HepG2 (cell line): ENCODE measurements around the gene CUL4A. TPM values are rescaled to one million over a fixed set of nuclear protein-coding genes. Genes with fewer than 3 reads are reported as not detected.

Experiments
- ATF7-NPFF ChIP-seq: sonication (generic); formaldehyde crosslinking; IDR thresholded peaks from 2 replicates; pipeline ENCODE4 v1.8.1; 2023; ENCODE audit warnings: mild to moderate bottlenecking, low read depth, missing genetic modification reagents, moderate library complexity
- BCL3 ChIP-seq: sonication (generic); formaldehyde crosslinking; IDR thresholded peaks from 2 replicates; pipeline ENCODE4 v1.5.1; 2020; ENCODE audit warnings: mild to moderate bottlenecking, missing genetic modification reagents, moderate library complexity
- DMAP1 ChIP-seq: IDR thresholded peaks from 2 replicates; pipeline ENCODE4 v1.6.1; 2016
- FOSL1 ChIP-seq: sonication (generic); formaldehyde crosslinking; IDR thresholded peaks from 2 replicates; pipeline ENCODE4 v1.9.0; 2021; ENCODE audit warnings: missing genetic modification reagents, borderline replicate concordance
- FOXA1 ChIP-seq, 2 experiments: fragments of 450-650 bp in 1 of 2; sonication (generic) in 1 of 2; formaldehyde crosslinking in 1 of 2; IDR thresholded peaks; 2 replicates each; pipeline versions ENCODE4 v1.4.0 to v1.6.1; 2016 to 2020; ENCODE audit warnings: missing genetic modification reagents in 1 of 2
- HNRNPLL ChIP-seq: fragments of 200-400 bp; formaldehyde crosslinking; IDR thresholded peaks from 2 replicates; pipeline ENCODE4 v1.6.1; 2017; ENCODE audit warnings: mild to moderate bottlenecking, low read depth, low read length; ENCODE audit not compliant: poor library complexity, severe bottlenecking
- KDM3A ChIP-seq: IDR thresholded peaks from 2 replicates; pipeline ENCODE4 v1.6.1; 2018; ENCODE audit warnings: low read depth, missing compliant biosample characterization
- KDM5A ChIP-seq: fragments of 200-600 bp; sonication (generic); IDR thresholded peaks from 2 replicates; pipeline ENCODE4 v1.7.0; 2018; ENCODE audit warnings: antibody characterized with exemption, mild to moderate bottlenecking, low read length, borderline replicate concordance
- MIER3 ChIP-seq: IDR thresholded peaks from 2 replicates; pipeline ENCODE4 v1.6.1; 2016; ENCODE audit warnings: missing compliant biosample characterization, borderline replicate concordance
- MIXL1 ChIP-seq: IDR thresholded peaks from 2 replicates; pipeline ENCODE4 v1.6.1; 2016
- MLLT10 ChIP-seq: sonication (generic); formaldehyde crosslinking; IDR thresholded peaks from 2 replicates; pipeline ENCODE4 v1.4.0; 2020; ENCODE audit warnings: missing genetic modification reagents
- MZF1 ChIP-seq: sonication (generic); formaldehyde crosslinking; IDR thresholded peaks from 2 replicates; pipeline ENCODE4 v1.8.1; 2023; ENCODE audit warnings: mild to moderate bottlenecking, missing genetic modification reagents, borderline replicate concordance
- NFATC3 ChIP-seq: sonication (generic); formaldehyde crosslinking; IDR thresholded peaks from 2 replicates; pipeline ENCODE4 v1.5.1; 2020; ENCODE audit warnings: mild to moderate bottlenecking, missing genetic modification reagents
- PCBP2 ChIP-seq: fragments of 200-400 bp; formaldehyde crosslinking; optimal IDR thresholded peaks from 2 replicates; pipeline ENCODE3; 2018; ENCODE audit warnings: low read length, low read depth; ENCODE audit not compliant: poor library complexity, severe bottlenecking
- PITX1 ChIP-seq: sonication (generic); formaldehyde crosslinking; IDR thresholded peaks from 2 replicates; pipeline ENCODE4 v1.5.1; 2020; ENCODE audit warnings: mild to moderate bottlenecking, missing genetic modification reagents
- PRMT3 ChIP-seq: sonication (generic); formaldehyde crosslinking; IDR thresholded peaks from 2 replicates; pipeline ENCODE4 v1.8.1; 2022; ENCODE audit warnings: low read depth, mild to moderate bottlenecking, moderate library complexity, missing genetic modification reagents, borderline replicate concordance
- SP5 ChIP-seq: IDR thresholded peaks from 2 replicates; pipeline ENCODE4 v1.6.1; 2016; ENCODE audit warnings: low read depth, borderline replicate concordance
- SRSF9 ChIP-seq: fragments of 200-400 bp; formaldehyde crosslinking; IDR thresholded peaks from 2 replicates; pipeline ENCODE4 v1.6.1; 2018; ENCODE audit warnings: borderline replicate concordance, mild to moderate bottlenecking, low read depth, low read length; ENCODE audit not compliant: insufficient read depth, poor library complexity, severe bottlenecking
- TOE1 ChIP-seq: sonication (generic); formaldehyde crosslinking; IDR thresholded peaks from 2 replicates; pipeline ENCODE4 v1.4.0; 2020; ENCODE audit warnings: mild to moderate bottlenecking, missing genetic modification reagents
- ZBTB14 ChIP-seq: sonication (generic); formaldehyde crosslinking; IDR thresholded peaks from 2 replicates; pipeline ENCODE4 v1.4.0; 2020; ENCODE audit warnings: missing genetic modification reagents
- ZNF232 ChIP-seq: sonication (generic); formaldehyde crosslinking; IDR thresholded peaks from 2 replicates; pipeline ENCODE4 v1.4.0; 2020; ENCODE audit warnings: missing genetic modification reagents, borderline replicate concordance
- ZNF274 ChIP-seq: sonication (generic); formaldehyde crosslinking; IDR thresholded peaks from 2 replicates; pipeline ENCODE4 v1.5.1; 2020; ENCODE audit warnings: mild to moderate bottlenecking, missing genetic modification reagents
- ZNF337 ChIP-seq: sonication (generic); formaldehyde crosslinking; IDR thresholded peaks from 2 replicates; pipeline ENCODE4 v1.5.1; 2020; ENCODE audit warnings: missing genetic modification reagents, low read depth, mild to moderate bottlenecking, borderline replicate concordance
- ZNF33A ChIP-seq: sonication (generic); formaldehyde crosslinking; IDR thresholded peaks from 2 replicates; pipeline ENCODE4 v1.5.1; 2020; ENCODE audit warnings: missing genetic modification reagents, mild to moderate bottlenecking, moderate library complexity, borderline replicate concordance
- ZNF33B ChIP-seq: sonication (generic); formaldehyde crosslinking; IDR thresholded peaks from 2 replicates; pipeline ENCODE4 v1.5.1; 2020; ENCODE audit warnings: mild to moderate bottlenecking, missing genetic modification reagents
- ZNF441 ChIP-seq: sonication (generic); formaldehyde crosslinking; IDR thresholded peaks from 2 replicates; pipeline ENCODE4 v1.7.0; 2021; ENCODE audit warnings: missing genetic modification reagents, borderline replicate concordance
- ZNF501 ChIP-seq: sonication (generic); formaldehyde crosslinking; IDR thresholded peaks from 2 replicates; pipeline ENCODE4 v1.5.1; 2020; ENCODE audit warnings: mild to moderate bottlenecking, moderate library complexity, missing genetic modification reagents
- ZNF567 ChIP-seq: sonication (generic); formaldehyde crosslinking; IDR thresholded peaks from 2 replicates; pipeline ENCODE4 v1.8.1; 2023; ENCODE audit warnings: mild to moderate bottlenecking, missing genetic modification reagents, borderline replicate concordance
- ZNF580 ChIP-seq: IDR thresholded peaks from 2 replicates; pipeline ENCODE4 v1.6.1; 2016; ENCODE audit warnings: low read depth, borderline replicate concordance
- ZNF83 ChIP-seq: sonication (generic); formaldehyde crosslinking; IDR thresholded peaks from 2 replicates; pipeline ENCODE4 v1.4.0; 2020; ENCODE audit warnings: missing genetic modification reagents, mild to moderate bottlenecking, borderline replicate concordance
- polyA plus RNA-seq, 8 experiments: library from polyadenylated mRNA; depleted of rRNA in 3 of 8; stranded (reverse) in 7 of 8; unstranded in 1 of 8; fragments of >200 nt; fragmentation: Illumina TruSeq in 4 of 8; extraction: Trizol in 4 of 8; gene quantifications; 2 replicates each; pipeline versions ENCODE4 v1.2.1 to v1.2.3, GENCODE V29; 2011 to 2016; ENCODE audit warnings: low read depth in 4 of 8, missing spikeins in 1 of 8, mixed read lengths in 1 of 8; ENCODE audit not compliant: insufficient read depth in 1 of 8
- total RNA-seq, 5 experiments: library from RNA; depleted of rRNA; stranded (reverse); fragments of >200 nt; fragmentation: Illumina TruSeq; extraction: Trizol; gene quantifications; 2 replicates each; pipeline ENCODE4 v1.2.3, GENCODE V29; 2016; ENCODE audit warnings: low read depth in 1 of 5

Gene CUL4A
- total and polyA plus RNA-seq, 2 of the 13 experiments (the other 11 are each of a cell fraction or from before 2014, with no cell fraction given): 51.2 to 75.3 TPM

GRCh38 chr13:113209759-113210421 lies 477 bp downstream of the CUL4A start (continued):
- TF ChIP-seq ZNF580 (peak; percentile 85; the same call in 1 of the 2 replicates), MLLT10 (CRISPR knock-in tag) (no peak), ZNF33A (CRISPR knock-in tag) (no peak), NFATC3 (no peak), ATF7-NPFF (CRISPR knock-in tag) (peak; percentile 93), SRSF9 (no peak), PITX1 (CRISPR knock-in tag) (no peak), ZNF501 (no peak), MIXL1 (CRISPR knock-in tag) (no peak), ZNF337 (CRISPR knock-in tag) (no peak), PCBP2 (no peak), SP5 (CRISPR knock-in tag) (no peak), BCL3 (CRISPR knock-in tag) (peak; percentile 71; the same call in 1 of the 2 replicates), ZNF274 (CRISPR knock-in tag) (peak; percentile 64; the same call in 1 of the 2 replicates), ZNF33B (CRISPR knock-in tag) (no peak), MZF1 (CRISPR knock-in tag) (no peak), KDM3A (no peak), PRMT3 (no peak), FOXA1 (IDR thresholded peaks at IDR 0.05) (no peak), FOXA1 (CRISPR knock-in tag; IDR thresholded peaks at IDR 0.05) (no peak), ZNF567 (CRISPR knock-in tag) (no peak), ZNF83 (CRISPR knock-in tag) (no peak), ZBTB14 (peak; percentile 72), ZNF232 (CRISPR knock-in tag) (peak; percentile 74; the same call in 1 of the 2 replicates), DMAP1 (CRISPR knock-in tag) (no peak), MIER3 (CRISPR knock-in tag) (no peak), HNRNPLL (no peak), TOE1 (CRISPR knock-in tag) (peak; percentile 64; the same call in 1 of the 2 replicates), ZNF441 (CRISPR knock-in tag) (peak; percentile 73), FOSL1 (CRISPR knock-in tag) (no peak), KDM5A (peak; percentile 26; the same call in 1 of the 2 replicates)
